Mucosa of rectum (tissue), 2 donors: ENCODE measurements around the gene SLC9A7.

Experiments
- H3K27ac ChIP-seq, 2 donors: one replicate each; pipeline ENCODE4 v1.7.0; 2013; ENCODE audit warnings: inconsistent platforms in 2 of 2, low read depth in 2 of 2, low read length in 2 of 2
- H3K27me3 ChIP-seq, 2 donors: one replicate each; pipeline ENCODE4 v1.7.0; 2013; ENCODE audit warnings: low read length in 2 of 2; ENCODE audit not compliant: control insufficient read depth in 2 of 2, insufficient read depth in 2 of 2
- H3K36me3 ChIP-seq, 2 donors: one replicate each; pipeline ENCODE4 v1.7.0; 2013; ENCODE audit warnings: low read length in 2 of 2; ENCODE audit not compliant: control insufficient read depth in 2 of 2, insufficient read depth in 2 of 2
- H3K4me1 ChIP-seq, 2 donors: one replicate each; pipeline ENCODE4 v1.7.0; 2013; ENCODE audit warnings: low read length in 2 of 2, mild to moderate bottlenecking in 1 of 2; ENCODE audit not compliant: control insufficient read depth in 2 of 2, insufficient read depth in 2 of 2
- H3K4me3 ChIP-seq, 2 donors: one replicate each; pipeline ENCODE4 v1.7.0; 2013; ENCODE audit warnings: low read length in 2 of 2
- H3K9ac ChIP-seq, 2 donors: one replicate each; pipeline ENCODE4 v1.7.0; 2013; ENCODE audit warnings: low read length in 2 of 2, low read depth in 1 of 2, mild to moderate bottlenecking in 1 of 2
- H3K9me3 ChIP-seq, 2 donors: one replicate each; pipeline ENCODE4 v1.7.0; 2013; ENCODE audit warnings: low read length in 2 of 2; ENCODE audit not compliant: control insufficient read depth in 2 of 2
- donor health status: healthy.
- donor health status: Normal muscosa, but diverticular disease.

SLC9A7 gene

GRCh38 chrX:46710425-46710824 is 48.5 kb downstream of the SLC9A7 start:
- Histone ChIP-seq H3K9ac (no peak overlapping the region), H3K27ac (no peak overlapping the region), H3K9me3 (no peaks in the 10 kb centered on the region), H3K4me1 (no peaks in the 10 kb centered on the region), H3K27me3 (no peaks in the 10 kb centered on the region), H3K4me3 (no peak overlapping the region), H3K36me3 (no peaks in the 10 kb centered on the region)

GRCh38 chrX:46707274-46707965 is 51.5 kb downstream of the SLC9A7 start:
- Histone ChIP-seq H3K9me3 (no peaks in the 10 kb centered on the region), H3K9ac (no peak overlapping the region), H3K27ac (no peak overlapping the region), H3K36me3 (no peaks in the 10 kb centered on the region), H3K27me3 (peaks cover 0 to 4% of the 10 kb centered on the region in 2 donors), H3K4me1 (no peaks in the 10 kb centered on the region), H3K4me3 (no peak overlapping the region)

GRCh38 chrX:46704767-46705386 is 54.0 kb downstream of the SLC9A7 start:
- Histone ChIP-seq H3K36me3 (no peaks in the 10 kb centered on the region), H3K4me3 (no peak overlapping the region), H3K4me1 (no peaks in the 10 kb centered on the region), H3K9me3 (no peaks in the 10 kb centered on the region), H3K9ac (no peak overlapping the region), H3K27ac (no peak overlapping the region), H3K27me3 (peaks cover 0 to 4% of the 10 kb centered on the region in 2 donors)

- Histone ChIP-seq H3K27me3 (peaks cover 2 to 4% of the 10 kb centered on the region in 2 donors), H3K9me3 (no peaks in the 10 kb centered on the region), H3K4me1 (no peaks in the 10 kb centered on the region), H3K27ac (no peak overlapping the region), H3K9ac (no peak overlapping the region), H3K4me3 (no peak overlapping the region), H3K36me3 (no peaks in the 10 kb centered on the region)
These were observed 54.9 kb downstream of the SLC9A7 start for GRCh38 chrX:46703980-46704379.

- no peak overlapping the region for H3K9ac ChIP-seq
- H3K36me3 ChIP-seq, result no peaks in the 10 kb centered on the region
- H3K4me1 ChIP-seq, result no peaks in the 10 kb centered on the region
- H3K27me3 ChIP-seq, result peaks cover 0 to 2% of the 10 kb centered on the region in 2 donors
- H3K4me3 ChIP-seq, result no peak overlapping the region
- no peak overlapping the region for H3K27ac ChIP-seq
- H3K9me3 ChIP-seq, result no peaks in the 10 kb centered on the region
These were observed 60.2 kb downstream of the SLC9A7 start for GRCh38 chrX:46698691-46699090.

GRCh38 chrX:46695491-46695890 is 63.4 kb downstream of the SLC9A7 start:
- Histone ChIP-seq H3K9ac (no peak overlapping the region), H3K36me3 (no peaks in the 10 kb centered on the region), H3K27me3 (peaks cover 0 to 2% of the 10 kb centered on the region in 2 donors), H3K27ac (no peak overlapping the region), H3K9me3 (no peaks in the 10 kb centered on the region), H3K4me1 (no peaks in the 10 kb centered on the region), H3K4me3 (no peak overlapping the region)

- no peak overlapping the region for H3K4me3 ChIP-seq
- H3K27me3 ChIP-seq, result peaks cover 0 to under 1% of the 10 kb centered on the region in 2 donors
- H3K27ac ChIP-seq, result no peak overlapping the region
- H3K4me1 ChIP-seq, result no peaks in the 10 kb centered on the region
- no peak overlapping the region for H3K9ac ChIP-seq
- H3K36me3 ChIP-seq, result no peaks in the 10 kb centered on the region
- no peaks in the 10 kb centered on the region for H3K9me3 ChIP-seq
These were observed 64.4 kb downstream of the SLC9A7 start for GRCh38 chrX:46694549-46694948.

GRCh38 chrX:46693149-46693548 is 65.8 kb downstream of the SLC9A7 start:
- no peak overlapping the region for H3K9ac ChIP-seq
- no peak overlapping the region for H3K27ac ChIP-seq

GRCh38 chrX:46690818-46691217 is 68.1 kb downstream of the SLC9A7 start:
- no peaks in the 10 kb centered on the region for H3K27me3 ChIP-seq
- no peak overlapping the region for H3K27ac ChIP-seq
- no peak overlapping the region for H3K4me3 ChIP-seq
- no peaks in the 10 kb centered on the region for H3K9me3 ChIP-seq
- H3K9ac ChIP-seq, result no peak overlapping the region
- no peaks in the 10 kb centered on the region for H3K4me1 ChIP-seq
- H3K36me3 ChIP-seq, result no peaks in the 10 kb centered on the region

More at GRCh38 chrX:46693149-46693548, 65.8 kb downstream of the SLC9A7 start:
- no peaks in the 10 kb centered on the region for H3K4me1 ChIP-seq
- H3K4me3 ChIP-seq, result no peak overlapping the region
- H3K27me3 ChIP-seq, result no peaks in the 10 kb centered on the region
- no peaks in the 10 kb centered on the region for H3K36me3 ChIP-seq
- no peaks in the 10 kb centered on the region for H3K9me3 ChIP-seq

GRCh38 chrX:46687619-46688018 is 71.3 kb downstream of the SLC9A7 start:
- Histone ChIP-seq H3K4me3 (no peak overlapping the region), H3K27ac (no peak overlapping the region), H3K9me3 (no peaks in the 10 kb centered on the region), H3K9ac (no peak overlapping the region), H3K27me3 (no peaks in the 10 kb centered on the region), H3K4me1 (no peaks in the 10 kb centered on the region), H3K36me3 (no peaks in the 10 kb centered on the region)
